ENCODE measurements around the gene SCN1A.

SCN1A gene

GRCh38 chr2:165970663-165971062, 157.2 kb downstream of the SCN1A start:
- DNase-seq (ENCODE audit: low read depth) = no peak

GRCh38 chr2:165969227-165969626, 158.6 kb downstream of the SCN1A start:
- no peak for DNase-seq (ENCODE audit: low read depth)

GRCh38 chr2:165967746-165968145, 160.1 kb downstream of the SCN1A start:
- no peak for DNase-seq (ENCODE audit: low read depth)

- DNase-seq (ENCODE audit: low read depth) = no peak
These were observed 166.0 kb downstream of the SCN1A start for GRCh38 chr2:165961818-165962217.

GRCh38 chr2:165959371-165959770, 168.4 kb downstream of the SCN1A start:
- DNase-seq (ENCODE audit: low read depth) = no peak

GRCh38 chr2:165958313-165958960, 169.4 kb downstream of the SCN1A start:
- DNase-seq (ENCODE audit: low read depth) = no peak

- no peak for DNase-seq (ENCODE audit: low read depth)
These were observed 170.7 kb downstream of the SCN1A start for GRCh38 chr2:165957030-165957675.

- peak; percentile 86 for DNase-seq (ENCODE audit: low read depth)
These were observed 173.9 kb downstream of the SCN1A start, which contains the start of gene TTC21B for GRCh38 chr2:165953655-165954606. Gene TTC21B (minus strand): TSS chr2:165953776. CDS start chr2:165953705, 71 bp downstream.

- no peak for DNase-seq (ENCODE audit: low read depth)
These were observed 174.5 kb downstream of the SCN1A start for GRCh38 chr2:165953306-165953654.

- no peak for DNase-seq (ENCODE audit: low read depth)
These were observed 175.0 kb downstream of the SCN1A start for GRCh38 chr2:165952741-165953211.

- DNase-seq (ENCODE audit: low read depth) = no peak
These were observed 175.7 kb downstream of the SCN1A start for GRCh38 chr2:165952085-165952484.

GRCh38 chr2:165950438-165950837, 177.4 kb downstream of the SCN1A start:
- DNase-seq (ENCODE audit: low read depth) = no peak

- no peak for DNase-seq (ENCODE audit: low read depth)
These were observed 186.0 kb downstream of the SCN1A start for GRCh38 chr2:165941827-165942226.

- no peak for DNase-seq (ENCODE audit: low read depth)
These were observed 189.6 kb downstream of the SCN1A start for GRCh38 chr2:165938237-165938636.
